KMS-11 (cell line): ENCODE data around the gene GPR151.
A peak's percentile ranks its signal among the peaks of the same experiment; 100 is the strongest.

Experiments used
- H2AFZ ChIP-seq: fragments of 200-600 bp; sonication (generic); 2 replicates; pipeline ENCODE4 v1.6.1; 2016; ENCODE audit warnings: antibody characterized with exemption, mixed run types, low read depth
- H3K27ac ChIP-seq: fragments of 200-600 bp; sonication (generic); 2 replicates; pipeline ENCODE4 v1.6.1; 2016; ENCODE audit warnings: mild to moderate bottlenecking, mixed run types
- H3K27me3 ChIP-seq: fragments of 200-600 bp; sonication (generic); 2 replicates; pipeline ENCODE4 v1.6.1; 2017; ENCODE audit warnings: mild to moderate bottlenecking, low read depth, mixed run types, moderate library complexity; ENCODE audit not compliant: insufficient read depth
- H3K36me3 ChIP-seq: fragments of 200-600 bp; sonication (generic); 2 replicates; pipeline ENCODE4 v1.6.1; 2017; ENCODE audit warnings: mild to moderate bottlenecking, mixed run types; ENCODE audit not compliant: insufficient read depth
- H3K4me1 ChIP-seq: fragments of 200-600 bp; sonication (generic); 2 replicates; pipeline ENCODE4 v1.6.1; 2016; ENCODE audit warnings: mild to moderate bottlenecking, low read depth, mixed run types; ENCODE audit not compliant: poor library complexity, severe bottlenecking
- H3K4me2 ChIP-seq: fragments of 200-600 bp; sonication (generic); 2 replicates; pipeline ENCODE4 v1.7.0; 2016; ENCODE audit warnings: mild to moderate bottlenecking, mixed run types
- H3K4me3 ChIP-seq: fragments of 200-600 bp; sonication (generic); IDR thresholded peaks from 2 replicates; pipeline ENCODE4 v1.6.1; 2017; ENCODE audit warnings: low read depth, low read length, mixed read lengths; ENCODE audit not compliant: insufficient read depth
- H3K79me2 ChIP-seq: fragments of 200-600 bp; sonication (generic); 2 replicates; pipeline ENCODE4 v1.6.1; 2016; ENCODE audit warnings: low read depth, mixed run types; ENCODE audit not compliant: insufficient read depth
- H3K9ac ChIP-seq: fragments of 200-600 bp; sonication (generic); 2 replicates; pipeline ENCODE4 v1.6.1; 2016; ENCODE audit warnings: mild to moderate bottlenecking, mixed run types
- H4K20me1 ChIP-seq: fragments of 200-600 bp; sonication (generic); 2 replicates; pipeline ENCODE4 v1.6.1; 2016; ENCODE audit warnings: mild to moderate bottlenecking, mixed run types; ENCODE audit not compliant: insufficient read depth
- TF ChIP-seq, protein P1 (sequence below): fragments of 200-600 bp; sonication (generic); conservative IDR thresholded peaks from 2 replicates; pipeline ENCODE4 v1.6.1; 2017; ENCODE audit warnings: low read depth, mild to moderate bottlenecking, antibody characterized with exemption, low read length, moderate library complexity, mixed read lengths

Gene GPR151

GRCh38 chr5:146544232-146544631 is 28.2 kb upstream of the GPR151 start:
- H3K4me2 ChIP-seq: peak overlapping the region; percentile 24
- no peak overlapping the region for H3K27ac ChIP-seq
- H3K79me2 ChIP-seq: no peaks in the 10 kb centered on the region
- H3K36me3 ChIP-seq: no peaks in the 10 kb centered on the region
- TF ChIP-seq, protein P1, sequence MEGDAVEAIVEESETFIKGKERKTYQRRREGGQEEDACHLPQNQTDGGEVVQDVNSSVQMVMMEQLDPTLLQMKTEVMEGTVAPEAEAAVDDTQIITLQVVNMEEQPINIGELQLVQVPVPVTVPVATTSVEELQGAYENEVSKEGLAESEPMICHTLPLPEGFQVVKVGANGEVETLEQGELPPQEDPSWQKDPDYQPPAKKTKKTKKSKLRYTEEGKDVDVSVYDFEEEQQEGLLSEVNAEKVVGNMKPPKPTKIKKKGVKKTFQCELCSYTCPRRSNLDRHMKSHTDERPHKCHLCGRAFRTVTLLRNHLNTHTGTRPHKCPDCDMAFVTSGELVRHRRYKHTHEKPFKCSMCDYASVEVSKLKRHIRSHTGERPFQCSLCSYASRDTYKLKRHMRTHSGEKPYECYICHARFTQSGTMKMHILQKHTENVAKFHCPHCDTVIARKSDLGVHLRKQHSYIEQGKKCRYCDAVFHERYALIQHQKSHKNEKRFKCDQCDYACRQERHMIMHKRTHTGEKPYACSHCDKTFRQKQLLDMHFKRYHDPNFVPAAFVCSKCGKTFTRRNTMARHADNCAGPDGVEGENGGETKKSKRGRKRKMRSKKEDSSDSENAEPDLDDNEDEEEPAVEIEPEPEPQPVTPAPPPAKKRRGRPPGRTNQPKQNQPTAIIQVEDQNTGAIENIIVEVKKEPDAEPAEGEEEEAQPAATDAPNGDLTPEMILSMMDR: no peak
- no peaks in the 10 kb centered on the region for H4K20me1 ChIP-seq
- no peak overlapping the region for H3K4me3 ChIP-seq
- H3K9ac ChIP-seq: no peak overlapping the region
- H3K27me3 ChIP-seq: no peaks in the 10 kb centered on the region
- H2AFZ ChIP-seq: peak overlapping the region; percentile 22; the same call in 1 of the 2 replicates
- peaks cover 67% of the 10 kb centered on the region for H3K4me1 ChIP-seq

GRCh38 chr5:146541958-146542849 is 26.2 kb upstream of the GPR151 start:
- no peaks in the 10 kb centered on the region for H4K20me1 ChIP-seq
- TF ChIP-seq, protein P1: peak; percentile 94

DNA sequence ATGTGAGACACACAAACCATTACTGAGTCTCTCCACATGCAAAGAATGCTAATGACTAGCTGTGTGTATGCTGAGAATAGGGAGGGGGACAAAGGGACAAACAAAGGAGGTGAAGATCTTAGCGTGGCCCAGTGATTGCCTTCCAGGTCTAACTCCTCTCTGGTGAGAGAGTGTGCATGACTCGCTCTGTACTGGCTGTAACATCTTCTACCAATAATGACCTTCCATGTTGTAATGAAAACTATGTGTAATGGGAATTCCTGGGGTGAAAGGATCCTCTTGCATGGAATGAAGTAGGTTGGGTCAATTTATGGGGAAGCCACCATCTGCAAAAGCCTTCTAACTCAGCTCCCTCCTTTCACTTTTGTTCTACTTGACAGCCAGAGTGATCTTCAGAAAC is 24.4 kb upstream of the GPR151 start:
- TF ChIP-seq, protein P1: no peak
- H3K36me3 ChIP-seq: no peaks in the 10 kb centered on the region

More at GRCh38 chr5:146541958-146542849, 26.2 kb upstream of the GPR151 start:
- peaks cover 47% of the 10 kb centered on the region for H3K4me1 ChIP-seq
- 0 out of 2 replicates have a peak overlapping the region, but pooled peaks have one; percentile 1 for H2AFZ ChIP-seq
- no peak overlapping the region for H3K9ac ChIP-seq
- no peaks in the 10 kb centered on the region for H3K36me3 ChIP-seq
- no peaks in the 10 kb centered on the region for H3K27me3 ChIP-seq
- H3K27ac ChIP-seq: no peak overlapping the region
- no peak overlapping the region for H3K4me2 ChIP-seq
- H3K4me3 ChIP-seq: no peak overlapping the region
- no peaks in the 10 kb centered on the region for H3K79me2 ChIP-seq

DNA sequence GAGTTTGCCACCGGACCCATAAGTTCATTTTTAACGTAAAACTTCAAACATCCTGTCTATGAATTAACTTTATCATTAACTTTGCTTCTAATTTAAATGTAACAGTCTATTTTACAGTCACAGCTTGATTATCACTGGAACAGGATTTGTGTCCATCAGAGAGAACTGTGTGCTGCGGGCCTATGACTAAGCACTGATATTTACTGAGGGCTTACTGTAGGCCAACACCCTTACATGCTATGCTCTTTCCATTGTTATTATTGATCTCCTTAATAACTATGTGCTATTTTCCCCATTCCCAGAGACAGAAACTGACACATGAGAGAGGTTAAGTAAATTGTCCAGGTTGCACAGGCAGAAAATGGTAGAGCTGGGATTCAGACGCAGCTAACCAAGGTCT is 24.0 kb upstream of the GPR151 start:
- TF ChIP-seq, protein P1: no peak
- Histone ChIP-seq H3K27ac (no peak overlapping the region), H4K20me1 (no peaks in the 10 kb centered on the region)

More for the DNA sequence above, 24.4 kb upstream of the GPR151 start:
- H4K20me1 ChIP-seq: no peaks in the 10 kb centered on the region
- no peak overlapping the region for H2AFZ ChIP-seq
- no peak overlapping the region for H3K9ac ChIP-seq
- peaks cover 29% of the 10 kb centered on the region for H3K4me1 ChIP-seq
- no peaks in the 10 kb centered on the region for H3K79me2 ChIP-seq
- H3K27me3 ChIP-seq: no peaks in the 10 kb centered on the region
- no peak overlapping the region for H3K27ac ChIP-seq
- no peak overlapping the region for H3K4me2 ChIP-seq
- no peak overlapping the region for H3K4me3 ChIP-seq

More for the DNA sequence above, 24.0 kb upstream of the GPR151 start:
- H3K4me2 ChIP-seq: no peak overlapping the region
- no peaks in the 10 kb centered on the region for H3K36me3 ChIP-seq
- no peak overlapping the region for H3K9ac ChIP-seq
- H3K4me3 ChIP-seq: no peak overlapping the region
- no peaks in the 10 kb centered on the region for H3K27me3 ChIP-seq
- H3K79me2 ChIP-seq: no peaks in the 10 kb centered on the region
- no peak overlapping the region for H2AFZ ChIP-seq
- peaks cover 27% of the 10 kb centered on the region for H3K4me1 ChIP-seq
